OCI-LY7 (cell line): ENCODE results near the gene DNAL4. TPM values are rescaled to one million over a fixed set of nuclear protein-coding genes. Genes with fewer than 3 reads are reported as not detected.

ENCODE experiments used
- small RNA-seq: library from RNA; depleted of rRNA; stranded (forward); fragments of <200 nt; gene quantifications from one replicate; pipeline ENCODE3, GENCODE V24; 2014
- total RNA-seq, 2 experiments: library from RNA; depleted of rRNA in 1 of 2; stranded (reverse); fragments of >200 nt in 1 of 2; shearing (Covaris generic) in 1 of 2; gene quantifications; 2 replicates each; pipeline ENCODE4 v1.2.3, GENCODE V29; 2014 to 2022

The DNAL4 gene
- total RNA-seq, 2 experiments from 2014 or later: 6.6 to 7.1 TPM

Small RNA genes lying within 50 kb of the gene (small RNA-seq; reads per million reads assigned to genes)
- not detected for gene AL021707.8

Other genes starting within 250 kb of the DNAL4 start
- gene DMC1, start 224.0 kb downstream of the DNAL4 start, total RNA-seq (2014; rRNA removed; shearing (Covaris generic)): 44.3 and 84.7 TPM in 2 replicates
- gene DMC1, start 224.0 kb downstream of the DNAL4 start, total RNA-seq (2022): 40.6 and 60.8 TPM in 2 replicates
- gene FAM227A, start 137.8 kb downstream of the DNAL4 start, total RNA-seq (2014; rRNA removed; shearing (Covaris generic)): 0.16 and 0.23 TPM in 2 replicates
- 0.57 and 0.72 TPM in 2 replicates for gene FAM227A, start 137.8 kb downstream of the DNAL4 start, total RNA-seq (2022)
- gene CBY1, start 137.5 kb downstream of the DNAL4 start, total RNA-seq (2014; rRNA removed; shearing (Covaris generic)): 3.5 and 10.5 TPM in 2 replicates
- 12.8 and 15.1 TPM in 2 replicates for gene CBY1, start 137.5 kb downstream of the DNAL4 start, total RNA-seq (2022)
- gene TOMM22, start 112.2 kb downstream of the DNAL4 start, total RNA-seq (2014; rRNA removed; shearing (Covaris generic)): 51.8 and 61.7 TPM in 2 replicates
- gene TOMM22, start 112.2 kb downstream of the DNAL4 start, total RNA-seq (2022): 99.6 and 114 TPM in 2 replicates
- gene JOSD1, start 93.2 kb downstream of the DNAL4 start, total RNA-seq (2014; rRNA removed; shearing (Covaris generic)): 46.6 and 50.4 TPM in 2 replicates
- gene JOSD1, start 93.2 kb downstream of the DNAL4 start, total RNA-seq (2022): 54.7 and 56.3 TPM in 2 replicates
- gene GTPBP1, start 88.2 kb downstream of the DNAL4 start, total RNA-seq (2014; rRNA removed; shearing (Covaris generic)): 46.1 and 51.1 TPM in 2 replicates
- 95.0 and 97.5 TPM in 2 replicates for gene GTPBP1, start 88.2 kb downstream of the DNAL4 start, total RNA-seq (2022)
- 59.1 and 67.6 TPM in 2 replicates for gene SUN2, start 38.1 kb downstream of the DNAL4 start, total RNA-seq (2014; rRNA removed; shearing (Covaris generic))
- 80.2 and 95.7 TPM in 2 replicates for gene SUN2, start 38.1 kb downstream of the DNAL4 start, total RNA-seq (2022)
- gene NPTXR, start 49.9 kb upstream of the DNAL4 start, total RNA-seq (2014; rRNA removed; shearing (Covaris generic)): not detected in 2 replicates
- 0.08 and 0.11 TPM in 2 replicates for gene NPTXR, start 49.9 kb upstream of the DNAL4 start, total RNA-seq (2022)
- gene CBX6, start 78.1 kb upstream of the DNAL4 start, total RNA-seq (2014; rRNA removed; shearing (Covaris generic)): 41.9 and 45.2 TPM in 2 replicates
- gene CBX6, start 78.1 kb upstream of the DNAL4 start, total RNA-seq (2022): 62.2 and 67.2 TPM in 2 replicates
- not detected in 2 replicates for gene APOBEC3A, start 163.5 kb upstream of the DNAL4 start, total RNA-seq (2014; rRNA removed; shearing (Covaris generic))
- not detected in 2 replicates for gene APOBEC3A, start 163.5 kb upstream of the DNAL4 start, total RNA-seq (2022)
- 0.49 and 1.7 TPM in 2 replicates for gene APOBEC3B, start 188.2 kb upstream of the DNAL4 start, total RNA-seq (2014; rRNA removed; shearing (Covaris generic))
- 31.1 and 31.9 TPM in 2 replicates for gene APOBEC3B, start 188.2 kb upstream of the DNAL4 start, total RNA-seq (2022)
- gene APOBEC3C, start 220.1 kb upstream of the DNAL4 start, total RNA-seq (2014; rRNA removed; shearing (Covaris generic)): 4.1 and 4.3 TPM in 2 replicates
- gene APOBEC3C, start 220.1 kb upstream of the DNAL4 start, total RNA-seq (2022): 74.0 and 82.6 TPM in 2 replicates
- gene APOBEC3D, start 227.0 kb upstream of the DNAL4 start, total RNA-seq (2014; rRNA removed; shearing (Covaris generic)): 11.6 and 13.1 TPM in 2 replicates
- gene APOBEC3D, start 227.0 kb upstream of the DNAL4 start, total RNA-seq (2022): 22.9 and 26.3 TPM in 2 replicates
- 3.7 and 3.9 TPM in 2 replicates for gene APOBEC3F, start 246.7 kb upstream of the DNAL4 start, total RNA-seq (2014; rRNA removed; shearing (Covaris generic))
- gene APOBEC3F, start 246.7 kb upstream of the DNAL4 start, total RNA-seq (2022): 19.2 and 20.7 TPM in 2 replicates